ENCODE data around the gene CTNNBIP1. TPM values are rescaled to one million over a fixed set of nuclear protein-coding genes. Genes with fewer than 3 reads are reported as not detected.

The CTNNBIP1 gene
- total RNA-seq, 1 donor from 2014 or later = 106 TPM

DNA sequence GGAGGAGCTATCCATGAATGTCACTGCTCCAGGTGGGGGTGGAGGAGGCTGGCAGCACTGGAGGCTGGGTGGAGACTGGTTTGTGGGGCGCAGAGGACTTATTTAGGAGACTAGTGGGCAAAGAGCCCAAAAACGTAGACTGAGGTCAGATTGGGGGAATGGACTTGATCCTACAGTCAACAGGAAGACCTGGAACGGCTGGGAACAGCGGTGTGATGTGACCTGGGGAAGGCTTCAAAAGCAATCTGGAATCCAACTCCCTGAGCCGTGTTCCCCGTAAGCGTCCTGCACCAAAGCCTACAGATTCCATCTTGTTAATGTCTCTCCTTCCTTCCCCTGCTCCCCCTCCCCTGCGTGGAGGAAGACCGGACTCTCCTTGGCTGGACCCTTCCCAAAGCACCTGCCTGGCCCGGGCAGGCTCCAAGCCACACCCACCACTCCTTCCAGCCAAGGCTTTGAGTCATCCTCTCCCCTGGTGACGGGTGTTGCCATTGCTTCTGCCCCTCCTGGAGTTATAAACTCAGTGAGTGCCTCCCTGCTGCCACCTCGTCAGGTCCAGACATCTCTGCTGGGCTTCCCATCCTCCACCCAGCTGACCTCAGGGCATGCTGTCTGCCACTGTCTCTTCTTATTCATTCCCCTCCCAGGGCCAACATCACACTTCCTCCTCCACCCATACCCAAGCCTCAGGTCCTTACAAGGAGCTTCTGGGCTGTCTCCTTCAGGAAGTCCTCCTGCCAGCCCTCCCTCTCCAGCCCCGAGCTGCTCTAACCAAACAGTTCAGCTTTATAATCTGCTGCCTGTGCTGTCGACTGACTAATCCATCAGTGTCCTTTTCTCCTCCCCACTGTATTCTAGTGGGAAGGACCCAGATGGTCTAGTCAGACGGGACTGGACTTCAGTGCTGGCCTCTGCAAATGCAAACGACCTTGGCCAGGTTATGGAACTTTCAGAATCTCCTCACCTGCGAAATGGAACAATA is 84.7 kb downstream of the CTNNBIP1 start:
- Mint-ChIP-seq H3K9me3 (ENCODE audit: unreplicated experiment) (no peaks in the 10 kb centered on the region), H3K27ac (ENCODE audit: unreplicated experiment) (no peak overlapping the region), H3K4me3 (ENCODE audit: unreplicated experiment) (peak overlapping the region; percentile 84), H3K36me3 (ENCODE audit: low read depth, unreplicated experiment) (peaks cover 6% of the 10 kb centered on the region), H3K27me3 (ENCODE audit: unreplicated experiment) (peaks cover 13% of the 10 kb centered on the region), H3K4me1 (ENCODE audit: unreplicated experiment) (peaks cover 18% of the 10 kb centered on the region)
- no peak for DNase-seq (ENCODE audit: low spot score)
- TF ChIP-seq, protein P1, sequence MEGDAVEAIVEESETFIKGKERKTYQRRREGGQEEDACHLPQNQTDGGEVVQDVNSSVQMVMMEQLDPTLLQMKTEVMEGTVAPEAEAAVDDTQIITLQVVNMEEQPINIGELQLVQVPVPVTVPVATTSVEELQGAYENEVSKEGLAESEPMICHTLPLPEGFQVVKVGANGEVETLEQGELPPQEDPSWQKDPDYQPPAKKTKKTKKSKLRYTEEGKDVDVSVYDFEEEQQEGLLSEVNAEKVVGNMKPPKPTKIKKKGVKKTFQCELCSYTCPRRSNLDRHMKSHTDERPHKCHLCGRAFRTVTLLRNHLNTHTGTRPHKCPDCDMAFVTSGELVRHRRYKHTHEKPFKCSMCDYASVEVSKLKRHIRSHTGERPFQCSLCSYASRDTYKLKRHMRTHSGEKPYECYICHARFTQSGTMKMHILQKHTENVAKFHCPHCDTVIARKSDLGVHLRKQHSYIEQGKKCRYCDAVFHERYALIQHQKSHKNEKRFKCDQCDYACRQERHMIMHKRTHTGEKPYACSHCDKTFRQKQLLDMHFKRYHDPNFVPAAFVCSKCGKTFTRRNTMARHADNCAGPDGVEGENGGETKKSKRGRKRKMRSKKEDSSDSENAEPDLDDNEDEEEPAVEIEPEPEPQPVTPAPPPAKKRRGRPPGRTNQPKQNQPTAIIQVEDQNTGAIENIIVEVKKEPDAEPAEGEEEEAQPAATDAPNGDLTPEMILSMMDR (IDR thresholded peaks at IDR 0.05; ENCODE audit: unreplicated experiment) = no peak

GRCh38 chr1:9824702-9825089 is 85.4 kb downstream of the CTNNBIP1 start:
- H3K4me3 Mint-ChIP-seq (ENCODE audit: unreplicated experiment) = peak overlapping the region; percentile 84
- no peak overlapping the region for H3K27ac Mint-ChIP-seq (ENCODE audit: unreplicated experiment)
- H3K36me3 Mint-ChIP-seq (ENCODE audit: low read depth, unreplicated experiment) = peaks cover 6% of the 10 kb centered on the region

DNA sequence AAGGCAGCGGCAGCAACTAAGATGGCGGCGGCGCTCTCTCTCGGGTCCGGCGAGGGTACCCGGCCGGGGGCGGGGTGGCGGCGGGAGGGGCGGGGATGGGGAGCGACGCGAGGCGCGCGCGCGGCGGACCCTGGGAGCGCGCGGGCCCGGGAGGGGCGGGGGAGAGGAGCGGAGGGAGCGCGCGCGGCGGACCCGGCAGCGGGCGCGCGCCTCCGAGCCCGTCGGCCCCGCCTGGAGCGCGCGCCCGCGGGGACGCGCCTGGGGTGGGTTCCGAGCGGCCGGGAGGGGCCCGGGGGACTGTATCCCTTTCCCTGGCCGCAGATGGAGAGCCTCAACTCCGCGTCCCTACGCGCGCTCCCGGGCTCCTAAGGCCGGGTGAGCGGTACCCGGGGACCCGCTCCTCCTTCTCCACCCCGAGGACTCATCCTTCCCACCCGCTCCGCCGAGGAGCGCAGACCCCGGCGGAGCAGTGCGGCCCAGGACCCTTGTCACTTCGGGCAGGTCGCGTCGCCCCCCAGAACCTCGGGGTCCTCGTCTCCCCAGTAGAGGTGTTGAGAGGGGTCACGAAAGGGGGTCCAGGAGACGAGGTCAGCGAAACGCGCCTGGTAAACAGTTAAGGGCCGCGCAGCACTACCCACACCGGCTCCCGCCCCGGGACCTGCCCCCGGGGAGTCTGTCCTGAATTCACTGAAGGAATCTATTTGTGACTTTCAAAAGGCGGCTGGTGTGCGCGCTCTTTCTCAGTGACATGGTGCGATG is 85.9 kb downstream of the CTNNBIP1 start, which contains the start of gene CLSTN1:
Gene CLSTN1, minus strand, starts transcription at position 23 of the 759 bp plus-strand sequence. CDS start 232 bp downstream, outside the sequence.
- Mint-ChIP-seq H3K4me3 (ENCODE audit: unreplicated experiment) (peak within 1 kb of the TSS; percentile 98), H3K4me1 (ENCODE audit: unreplicated experiment) (peaks cover 18% of the 10 kb centered on the region), H3K9me3 (ENCODE audit: unreplicated experiment) (no peaks in the 10 kb centered on the region)

More at GRCh38 chr1:9824702-9825089, 85.4 kb downstream of the CTNNBIP1 start:
- peaks cover 13% of the 10 kb centered on the region for H3K27me3 Mint-ChIP-seq (ENCODE audit: unreplicated experiment)
- no peaks in the 10 kb centered on the region for H3K9me3 Mint-ChIP-seq (ENCODE audit: unreplicated experiment)
- TF ChIP-seq, protein P1 (IDR thresholded peaks at IDR 0.05; ENCODE audit: unreplicated experiment) = no peak
- peaks cover 18% of the 10 kb centered on the region for H3K4me1 Mint-ChIP-seq (ENCODE audit: unreplicated experiment)
- no peak for DNase-seq (ENCODE audit: low spot score)

GRCh38 chr1:9823693-9823942 is 86.5 kb downstream of the CTNNBIP1 start:
- H3K36me3 Mint-ChIP-seq (ENCODE audit: low read depth, unreplicated experiment) = peaks cover 6% of the 10 kb centered on the region
- no peak overlapping the region for H3K27ac Mint-ChIP-seq (ENCODE audit: unreplicated experiment)
- no peak for DNase-seq (ENCODE audit: low spot score)
- H3K9me3 Mint-ChIP-seq (ENCODE audit: unreplicated experiment) = no peaks in the 10 kb centered on the region
- TF ChIP-seq, protein P1 (IDR thresholded peaks at IDR 0.05; ENCODE audit: unreplicated experiment) = no peak
- H3K4me3 Mint-ChIP-seq (ENCODE audit: unreplicated experiment) = no peak overlapping the region
- H3K4me1 Mint-ChIP-seq (ENCODE audit: unreplicated experiment) = peaks cover 18% of the 10 kb centered on the region
- H3K27me3 Mint-ChIP-seq (ENCODE audit: unreplicated experiment) = peaks cover 13% of the 10 kb centered on the region

More for the DNA sequence above, 85.9 kb downstream of the CTNNBIP1 start, which contains the start of gene CLSTN1:
- peak; percentile 90 for DNase-seq (ENCODE audit: low spot score)
- H3K36me3 Mint-ChIP-seq (ENCODE audit: low read depth, unreplicated experiment) = peaks cover 6% of the 10 kb centered on the region
- H3K27me3 Mint-ChIP-seq (ENCODE audit: unreplicated experiment) = peaks cover 13% of the 10 kb centered on the region
- H3K27ac Mint-ChIP-seq (ENCODE audit: unreplicated experiment) = peak within 1 kb of the TSS; percentile 48
- TF ChIP-seq, protein P1 (IDR thresholded peaks at IDR 0.05; ENCODE audit: unreplicated experiment) = no peak
